Measurements from ENCODE around the gene FHAD1. TPM values are rescaled to one million over a fixed set of nuclear protein-coding genes. Genes with fewer than 3 reads are reported as not detected.

The FHAD1 gene
- total and polyA plus RNA-seq, 10 of the 15 experiments (the other 5 are each of a cell fraction or from before 2014, with no cell fraction given) = 0.09 to 1.0 (median 0.32) TPM; not detected in 2

- ChIA-PET RAD21 (ENCODE audit: unreplicated experiment) (interaction anchor here (1.1 kb wide), 1 partner anchor 45 kb away, joined by 3 read pairs; no protein-coding TSS in a partner anchor), SMC1A (ENCODE audit: uncharacterized antibody, unreplicated experiment) (interaction anchor here (0.7 to 1.6 kb wide), 5 partner anchors 24 to 793 kb away, joined by 3 to 4 read pairs (median 3); no protein-coding TSS in a partner anchor), CTCF (interaction anchor here (1.0 to 1.3 kb wide), 2 partner anchors 98 to 100 kb away, joined by 3 to 6 read pairs; no protein-coding TSS in a partner anchor), POLR2A (no interaction called here)
- intact Hi-C loops (cut with micrococcal nuclease; ENCODE audit: unreplicated experiment) = no loop called here
- no peaks in the 10 kb centered on the region for H4K20me1 ChIP-seq (ENCODE audit: control insufficient read depth, insufficient read depth)
- no peak overlapping the region for H3K4me2 ChIP-seq (ENCODE audit: control insufficient read depth, insufficient read depth)
- DNase-seq (ENCODE audit: low read depth, low spot score) (no peak), ATAC-seq (no peak), FAIRE-seq (no peak)
- no peak overlapping the region for H3K27ac ChIP-seq (ENCODE audit: control insufficient read depth, insufficient read depth)
- peaks cover 5% of the 10 kb centered on the region for H3K4me1 ChIP-seq (ENCODE audit: control insufficient read depth, insufficient read depth, low read length)
- no peaks in the 10 kb centered on the region for H3K36me3 ChIP-seq (ENCODE audit: control insufficient read depth in 2 of 2, insufficient read depth in 2 of 2, low read length in 1 of 2)
- no peak overlapping the region for H3K4me3 ChIP-seq
- H3K79me2 ChIP-seq (ENCODE audit: control insufficient read depth, insufficient read depth, low read length) = no peaks in the 10 kb centered on the region
- H2AFZ ChIP-seq (ENCODE audit: control insufficient read depth, low read depth, low read length) = no peak overlapping the region
- in situ Hi-C loops (cut with MboI) = no loop called here
- TF ChIP-seq MEF2B (IDR thresholded peaks at IDR 0.05; ENCODE audit: partially characterized antibody, poor library complexity, severe bottlenecking) = no peak
- no peak for TF ChIP-seq EZH2 (IDR thresholded peaks at IDR 0.05; ENCODE audit: borderline replicate concordance, control insufficient read depth, low read depth, low read length)
- no peak for TF ChIP-seq HDAC2 (IDR thresholded peaks at IDR 0.05)
- TF ChIP-seq PML (IDR thresholded peaks at IDR 0.05; ENCODE audit: low read length) = no peak
- TF ChIP-seq CTCF (IDR thresholded peaks at IDR 0.05 in 2 of 3, conservative IDR thresholded peaks at IDR 0.05 in 1 of 3; ENCODE audit: control insufficient read depth in 2 of 3, extremely low read depth in 1 of 3, insufficient read depth in 1 of 3, low read depth in 3 of 3, low read length in 3 of 3) = no peak
- TF ChIP-seq SIX5 (IDR thresholded peaks at IDR 0.05; ENCODE audit: low read depth, low read length, severe bottlenecking) = no peak
- TF ChIP-seq RAD21 (IDR thresholded peaks at IDR 0.05; ENCODE audit: insufficient read depth, low read depth, low read length) = no peak
- TF ChIP-seq EP300 (IDR thresholded peaks at IDR 0.05; ENCODE audit: borderline replicate concordance in 1 of 2, control insufficient read depth in 1 of 2, low read depth in 2 of 2, low read length in 2 of 2) = no peak
- no peak for TF ChIP-seq SRF (IDR thresholded peaks at IDR 0.05; ENCODE audit: low read depth in 2 of 2, low read length in 2 of 2)
- no peak for TF ChIP-seq NFXL1 (IDR thresholded peaks at IDR 0.05; ENCODE audit: borderline replicate concordance)
- no peak for TF ChIP-seq IRF3 (IDR thresholded peaks at IDR 0.05)
- TF ChIP-seq STAT1 (conservative IDR thresholded peaks at IDR 0.05) = no peak
- no peak for TF ChIP-seq NFYB (IDR thresholded peaks at IDR 0.05; ENCODE audit: insufficient read depth, low read depth, low read length)
- TF ChIP-seq TCF3 (IDR thresholded peaks at IDR 0.05; ENCODE audit: borderline replicate concordance, insufficient read depth, low read depth, low read length) = no peak
- TF ChIP-seq HDAC6 (IDR thresholded peaks at IDR 0.05; ENCODE audit: unreplicated experiment) = no peak
- no peak for TF ChIP-seq PBX3 (IDR thresholded peaks at IDR 0.05; ENCODE audit: insufficient replicate concordance, low read depth, low read length)
- no peak for TF ChIP-seq PAX8 (IDR thresholded peaks at IDR 0.05)
- WGBS (ENCODE audit: insufficient coverage, insufficient replicate concordance, low lambda C conversion rate, missing lambda C conversion rate) = 31% methylated on average over 17 of the region's 17 CpGs
- H3K9me3 ChIP-seq (replicated peaks; ENCODE audit: control insufficient read depth, insufficient read depth, low read length) = no peaks in the 10 kb centered on the region
- no peak overlapping the region for H3K9ac ChIP-seq (ENCODE audit: control insufficient read depth, insufficient read depth, low read length)
- BruUV-seq (replicated peaks) = no TSS peak
- no peaks in the 10 kb centered on the region for H3K27me3 ChIP-seq (replicated peaks in 1 of 2; ENCODE audit: control insufficient read depth in 2 of 2, insufficient read depth in 2 of 2, low read length in 1 of 2)
Observed at GRCh38 chr1:15226388-15227255, 20.4 kb upstream of the FHAD1 start.
